HFFc6 (cell line): ENCODE measurements around the gene EIF4E1B. TPM values are rescaled to one million over a fixed set of nuclear protein-coding genes. Genes with fewer than 3 reads are reported as not detected.
A peak's percentile ranks its signal among the peaks of the same experiment; 100 is the strongest.

Experiments
- DNase-seq: peaks from one replicate; pipeline ENCODE4 v3.0.0-alpha.2; 2018
- H3K27ac Mint-ChIP-seq: 2 replicates; pipeline ENCODE4 v1.8.0; 2020; ENCODE audit warnings: mild to moderate bottlenecking, mixed read lengths
- H3K27me3 Mint-ChIP-seq: 2 replicates; pipeline ENCODE4 v1.8.0; 2021; ENCODE audit warnings: mild to moderate bottlenecking, moderate library complexity, mixed read lengths; ENCODE audit not compliant: insufficient read depth
- H3K36me3 Mint-ChIP-seq: 2 replicates; pipeline ENCODE4 v1.8.0; 2021; ENCODE audit warnings: low read depth, mixed read lengths
- H3K4me1 Mint-ChIP-seq: 2 replicates; pipeline ENCODE4 v1.8.0; 2020; ENCODE audit warnings: low read depth, mixed read lengths
- H3K4me3 Mint-ChIP-seq: 2 replicates; pipeline ENCODE4 v1.8.0; 2020; ENCODE audit warnings: mild to moderate bottlenecking, moderate library complexity, mixed read lengths
- H3K9me3 Mint-ChIP-seq: 2 replicates; pipeline ENCODE4 v1.8.0; 2020; ENCODE audit warnings: mild to moderate bottlenecking, mixed read lengths
- total RNA-seq, 6 experiments: library from RNA; stranded (reverse); fragmentation: NEBNext Ultra II Directional; extraction: Animal tissue kit (Norgen Biotek cat#: 25700); gene quantifications; 2 replicates in 1 of 6; 3 replicates in 5 of 6; pipeline ENCODE4 v1.2.3, GENCODE V29; 2021
- TF ChIP-seq, protein P1 (sequence below): fragments of 200-600 bp; sonication (generic); IDR thresholded peaks from 2 replicates; pipeline ENCODE4 v1.5.0; 2021; ENCODE audit warnings: antibody characterized with exemption, mild to moderate bottlenecking

The EIF4E1B gene
- total RNA-seq, 6 experiments from 2014 or later = not detected

DNA sequence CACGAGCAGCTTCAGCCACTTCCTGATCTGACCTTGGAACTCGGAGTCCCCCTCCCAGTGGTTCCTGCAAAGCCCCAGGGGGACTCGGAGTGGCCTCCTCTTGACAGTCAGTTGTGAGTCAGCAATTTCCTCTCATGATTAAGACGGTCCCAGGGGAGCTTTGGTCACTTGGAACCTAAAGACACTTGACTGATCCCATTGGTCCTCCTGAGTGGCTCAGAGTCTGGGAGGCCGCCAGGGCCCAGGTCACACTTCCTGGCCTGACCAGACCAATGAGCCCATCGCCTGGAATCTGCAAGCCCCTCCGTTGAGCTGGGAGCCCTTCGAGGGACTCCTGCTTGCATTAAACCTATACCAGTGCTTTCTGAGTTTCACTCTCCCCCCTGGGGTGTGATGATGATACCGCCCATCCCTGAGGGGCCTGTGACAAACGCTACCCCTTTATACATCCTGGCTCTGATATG is 45.9 kb downstream of the EIF4E1B start:
- Mint-ChIP-seq H3K9me3 (no peaks in the 10 kb centered on the region), H3K27me3 (peaks cover 16% of the 10 kb centered on the region), H3K4me1 (peaks cover 17% of the 10 kb centered on the region), H3K4me3 (0 out of 2 replicates have a peak overlapping the region, but pooled peaks have one; percentile 17), H3K36me3 (no peaks in the 10 kb centered on the region), H3K27ac (no peak overlapping the region)
- TF ChIP-seq, protein P1, sequence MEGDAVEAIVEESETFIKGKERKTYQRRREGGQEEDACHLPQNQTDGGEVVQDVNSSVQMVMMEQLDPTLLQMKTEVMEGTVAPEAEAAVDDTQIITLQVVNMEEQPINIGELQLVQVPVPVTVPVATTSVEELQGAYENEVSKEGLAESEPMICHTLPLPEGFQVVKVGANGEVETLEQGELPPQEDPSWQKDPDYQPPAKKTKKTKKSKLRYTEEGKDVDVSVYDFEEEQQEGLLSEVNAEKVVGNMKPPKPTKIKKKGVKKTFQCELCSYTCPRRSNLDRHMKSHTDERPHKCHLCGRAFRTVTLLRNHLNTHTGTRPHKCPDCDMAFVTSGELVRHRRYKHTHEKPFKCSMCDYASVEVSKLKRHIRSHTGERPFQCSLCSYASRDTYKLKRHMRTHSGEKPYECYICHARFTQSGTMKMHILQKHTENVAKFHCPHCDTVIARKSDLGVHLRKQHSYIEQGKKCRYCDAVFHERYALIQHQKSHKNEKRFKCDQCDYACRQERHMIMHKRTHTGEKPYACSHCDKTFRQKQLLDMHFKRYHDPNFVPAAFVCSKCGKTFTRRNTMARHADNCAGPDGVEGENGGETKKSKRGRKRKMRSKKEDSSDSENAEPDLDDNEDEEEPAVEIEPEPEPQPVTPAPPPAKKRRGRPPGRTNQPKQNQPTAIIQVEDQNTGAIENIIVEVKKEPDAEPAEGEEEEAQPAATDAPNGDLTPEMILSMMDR = no peak
- peak; percentile 34 for DNase-seq

DNA sequence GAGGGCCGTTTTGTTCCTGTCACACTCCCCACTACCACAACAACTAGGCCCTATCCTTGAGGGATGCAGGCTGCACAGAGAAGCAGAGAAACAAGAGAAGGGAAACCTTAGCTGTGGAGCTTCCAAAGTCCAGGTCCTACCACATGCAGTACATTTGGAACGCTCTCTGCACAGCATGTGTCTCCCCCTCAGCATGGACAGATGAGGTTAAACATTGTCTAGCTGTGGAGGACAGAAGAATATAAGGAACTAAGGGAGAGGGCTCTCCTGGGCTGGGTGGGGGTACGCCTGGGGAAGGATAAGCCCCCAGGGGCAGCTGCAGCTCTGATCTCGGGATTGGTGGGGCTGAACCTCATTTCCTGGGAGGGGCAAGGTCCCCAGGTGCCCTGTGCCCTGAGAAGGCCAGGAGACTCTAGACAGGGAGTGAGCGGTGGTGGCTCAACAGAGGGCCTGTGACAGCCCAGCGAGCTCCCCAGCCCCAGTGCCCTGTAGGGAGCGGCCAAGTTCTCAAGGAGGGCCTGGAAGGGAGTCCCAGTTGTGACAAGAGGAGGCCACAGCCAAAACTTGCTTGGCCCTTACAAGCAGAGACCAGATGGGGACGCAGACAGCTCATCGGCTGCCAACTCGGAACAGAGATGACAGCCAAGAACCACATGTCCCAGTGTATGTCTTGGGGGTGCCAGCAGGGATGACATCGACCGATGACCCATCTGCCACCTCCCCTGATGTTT is 46.9 kb downstream of the EIF4E1B start:
- Mint-ChIP-seq H3K4me1 (peaks cover 17% of the 10 kb centered on the region), H3K27ac (no peak overlapping the region), H3K9me3 (no peaks in the 10 kb centered on the region), H3K27me3 (peaks cover 20% of the 10 kb centered on the region), H3K4me3 (no peak overlapping the region), H3K36me3 (no peaks in the 10 kb centered on the region)
- DNase-seq = no peak
- TF ChIP-seq, protein P1 = no peak

DNA sequence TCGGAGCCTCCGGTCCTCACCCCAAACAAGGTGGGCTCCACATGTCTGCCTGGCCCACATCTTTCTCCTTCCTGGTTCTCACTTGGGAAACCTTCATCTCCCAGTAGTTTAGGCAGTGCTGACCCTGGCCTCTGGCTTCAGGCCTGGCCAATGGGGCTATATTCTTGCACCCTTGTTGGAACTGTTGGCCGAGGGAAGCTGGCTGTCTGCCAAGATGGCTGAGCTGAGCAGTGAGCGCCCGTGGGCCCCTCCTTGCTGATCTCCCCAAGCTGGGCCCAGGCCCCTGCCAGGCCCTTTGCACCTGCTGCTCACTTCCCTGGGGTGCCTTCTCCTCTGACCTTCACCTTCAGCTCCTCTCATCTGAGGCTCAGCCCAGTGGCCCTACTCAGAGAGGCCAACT is 48.1 kb downstream of the EIF4E1B start:
- TF ChIP-seq, protein P1 = no peak
- DNase-seq = no peak
- Mint-ChIP-seq H3K27ac (no peak overlapping the region), H3K4me1 (peaks cover 17% of the 10 kb centered on the region), H3K36me3 (no peaks in the 10 kb centered on the region), H3K9me3 (no peaks in the 10 kb centered on the region), H3K27me3 (peaks cover 19% of the 10 kb centered on the region), H3K4me3 (no peak overlapping the region)

DNA sequence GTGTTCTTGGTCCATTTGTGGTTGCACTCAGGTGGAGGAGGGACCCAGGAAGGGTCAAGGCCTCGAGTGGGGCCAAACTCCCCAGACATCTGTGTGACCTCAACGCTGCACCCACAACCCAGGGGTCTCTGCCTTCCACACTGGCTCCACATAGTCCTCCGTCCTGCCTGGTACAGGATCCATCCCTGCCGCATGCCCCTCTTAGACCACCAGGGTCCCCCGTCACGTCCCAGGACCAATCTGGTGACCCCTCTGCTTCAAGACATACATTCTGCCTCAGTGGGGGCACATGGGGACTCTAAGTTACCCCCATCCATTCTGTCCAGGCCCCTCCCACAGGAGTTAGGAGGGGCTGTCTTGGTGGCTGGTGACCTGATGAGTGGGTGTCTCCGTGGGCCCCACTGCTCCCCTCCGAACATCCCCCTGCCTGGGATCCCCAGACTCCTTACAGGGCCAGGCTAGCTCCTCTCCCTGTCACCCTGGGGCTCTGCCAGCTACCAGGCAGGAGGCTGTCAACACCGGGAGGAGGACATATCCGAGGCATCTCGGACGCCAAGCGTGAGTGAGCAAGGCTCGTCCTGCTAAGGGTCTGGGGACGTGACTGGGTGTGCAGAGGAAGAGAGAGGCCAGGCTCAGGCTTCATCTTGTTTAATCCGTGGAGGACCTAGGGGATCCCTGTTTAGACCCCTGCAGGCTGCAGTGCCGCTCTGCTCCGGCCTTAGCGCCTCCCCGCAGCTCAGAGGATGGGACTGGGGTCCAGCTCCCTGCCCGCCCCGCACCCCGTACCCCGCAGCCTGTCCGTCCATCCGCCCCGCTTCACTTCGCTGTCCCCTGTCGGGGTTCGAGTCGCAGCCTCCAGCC is 49.1 kb downstream of the EIF4E1B start:
- no peak overlapping the region for H3K4me3 Mint-ChIP-seq
- H3K36me3 Mint-ChIP-seq = no peaks in the 10 kb centered on the region
- peaks cover 25% of the 10 kb centered on the region for H3K27me3 Mint-ChIP-seq
- no peak overlapping the region for H3K27ac Mint-ChIP-seq
- TF ChIP-seq, protein P1 = no peak
- DNase-seq = no peak
- H3K9me3 Mint-ChIP-seq = no peaks in the 10 kb centered on the region
- H3K4me1 Mint-ChIP-seq = peaks cover 17% of the 10 kb centered on the region

DNA sequence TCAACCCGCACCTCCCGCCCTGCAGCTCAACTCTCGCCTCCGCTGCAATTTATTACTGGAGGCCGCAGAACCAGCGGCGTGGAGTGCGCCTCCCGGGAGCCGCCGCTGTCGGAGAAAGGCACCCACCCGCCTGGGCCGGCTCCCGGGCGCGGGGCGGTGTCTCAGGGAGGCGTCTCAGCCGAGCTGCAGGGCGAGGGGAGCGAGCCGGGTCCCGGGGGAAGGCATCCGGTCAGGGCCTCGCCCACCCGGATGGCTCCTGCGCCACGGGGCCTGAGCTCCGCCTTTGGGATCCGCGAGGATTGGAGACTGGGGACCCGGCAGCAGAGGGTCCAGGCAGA is 49.7 kb downstream of the EIF4E1B start:
- Mint-ChIP-seq H3K4me3 (no peak overlapping the region), H3K4me1 (peaks cover 17% of the 10 kb centered on the region), H3K36me3 (no peaks in the 10 kb centered on the region), H3K27ac (no peak overlapping the region), H3K9me3 (peaks cover 3% of the 10 kb centered on the region; the same call in 1 of the 2 replicates), H3K27me3 (peaks cover 29% of the 10 kb centered on the region)
- TF ChIP-seq, protein P1 = no peak
- DNase-seq = no peak
